GM21515 (cell line): ENCODE data around the gene GNB1L.
A peak's percentile ranks its signal among the peaks of the same experiment; 100 is the strongest.

Experiments
- ATAC-seq: cut with Tn5 transposase; IDR thresholded peaks from one replicate; pipeline ENCODE4 v1.9.1; 2021; ENCODE audit not compliant: unreplicated experiment

The GNB1L gene, protein sequence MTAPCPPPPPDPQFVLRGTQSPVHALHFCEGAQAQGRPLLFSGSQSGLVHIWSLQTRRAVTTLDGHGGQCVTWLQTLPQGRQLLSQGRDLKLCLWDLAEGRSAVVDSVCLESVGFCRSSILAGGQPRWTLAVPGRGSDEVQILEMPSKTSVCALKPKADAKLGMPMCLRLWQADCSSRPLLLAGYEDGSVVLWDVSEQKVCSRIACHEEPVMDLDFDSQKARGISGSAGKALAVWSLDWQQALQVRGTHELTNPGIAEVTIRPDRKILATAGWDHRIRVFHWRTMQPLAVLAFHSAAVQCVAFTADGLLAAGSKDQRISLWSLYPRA

DNA sequence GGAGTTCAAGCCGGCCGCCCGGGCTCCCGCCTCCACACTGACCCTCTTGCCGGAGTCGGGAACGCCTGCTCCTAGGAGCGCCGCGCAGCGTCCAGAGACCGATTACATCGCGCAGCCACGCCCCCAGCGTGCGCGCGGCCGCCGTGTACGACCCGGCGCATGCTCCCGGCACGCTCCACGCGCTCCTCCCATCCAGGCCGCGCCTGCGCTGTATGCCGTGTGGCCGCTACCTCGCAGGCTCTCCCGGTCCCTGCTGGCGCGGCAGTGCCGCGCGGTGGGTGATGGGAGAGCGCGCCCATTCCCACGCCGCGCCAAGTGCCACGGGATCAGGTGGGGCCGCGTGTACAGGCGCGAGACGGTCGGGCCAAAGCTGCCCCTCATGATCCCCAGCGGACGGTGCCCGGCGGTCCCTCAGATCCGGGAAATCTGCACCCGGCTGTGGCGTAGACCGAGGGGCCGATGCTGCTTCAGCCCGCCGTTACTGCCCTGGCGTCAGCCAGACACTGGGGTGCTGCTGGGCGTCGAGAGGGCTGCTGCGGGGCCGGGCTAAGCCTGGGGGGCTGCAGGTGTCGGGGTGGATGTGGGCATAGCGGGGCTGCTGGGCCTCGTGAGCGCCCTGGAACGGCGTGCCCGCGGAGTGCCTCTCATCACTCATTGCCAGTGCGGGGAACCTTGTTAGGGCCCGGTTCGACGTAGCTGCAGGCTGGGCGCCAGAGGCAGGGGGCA is at the start of gene GNB1L, which contains the start of gene RTL10:
Gene GNB1L, minus strand, starts transcription at position 97 of the 726 bp plus-strand sequence. CDS start 33,519 bp downstream, outside the sequence.
Gene RTL10, minus strand, starts transcription at position 97 of the 726 bp plus-strand sequence. CDS start 2,613 bp downstream, outside the sequence.
- ATAC-seq = peak; percentile 84

DNA sequence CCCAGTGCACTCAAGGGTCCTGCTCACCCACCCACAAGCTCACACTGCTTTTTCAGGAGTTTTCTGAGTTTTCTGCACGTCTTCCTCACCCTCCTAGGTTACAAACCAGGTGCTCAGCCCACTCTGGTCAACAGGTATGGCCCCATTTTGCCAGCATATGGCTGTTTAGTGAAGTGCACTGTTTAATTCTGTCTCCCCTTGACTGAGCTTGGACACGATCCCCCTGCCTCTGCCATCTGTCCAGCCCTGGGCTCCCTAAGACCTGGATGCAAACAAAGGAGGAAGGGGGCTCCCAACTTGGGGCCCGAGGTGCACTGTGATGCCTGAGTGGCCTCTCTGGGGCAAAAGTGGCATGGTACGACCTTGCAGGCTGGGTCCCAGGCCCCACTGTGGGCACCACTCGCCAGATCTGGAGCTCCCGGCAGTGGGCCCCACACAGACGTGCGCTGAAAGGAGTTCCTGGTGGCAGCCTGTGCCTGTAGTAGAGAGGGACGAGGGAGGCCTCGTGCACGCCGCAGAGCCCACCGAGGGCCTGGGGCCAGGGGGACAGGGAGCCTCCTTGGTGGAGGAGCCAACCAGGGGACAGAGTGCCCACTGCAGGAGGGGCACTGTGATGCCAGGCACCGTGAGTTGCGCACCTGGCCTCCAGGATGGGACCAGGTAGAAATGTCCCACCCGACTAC is 49.6 kb upstream of the GNB1L start:
- ATAC-seq = no peak

DNA sequence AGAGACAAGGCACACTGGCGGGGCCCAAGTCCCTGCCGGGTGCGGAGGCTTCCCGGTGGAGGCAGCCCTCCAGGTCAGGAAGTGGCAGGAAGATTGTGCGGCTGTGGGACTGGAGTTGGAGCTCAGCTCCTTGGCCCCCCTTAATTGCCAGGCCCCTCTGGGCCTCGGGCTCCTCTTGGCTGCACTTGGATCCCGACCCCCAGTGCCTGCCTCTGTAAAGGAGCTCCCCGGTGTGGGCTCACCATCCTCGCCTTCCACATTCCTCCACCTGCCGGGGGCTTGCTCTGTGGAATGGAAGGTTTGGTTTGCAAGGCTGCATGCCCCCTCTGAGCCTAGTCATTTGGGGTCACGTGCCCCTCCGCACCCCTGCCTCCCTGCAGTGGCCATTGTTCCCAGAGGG is 48.8 kb upstream of the GNB1L start:
- no peak for ATAC-seq

DNA sequence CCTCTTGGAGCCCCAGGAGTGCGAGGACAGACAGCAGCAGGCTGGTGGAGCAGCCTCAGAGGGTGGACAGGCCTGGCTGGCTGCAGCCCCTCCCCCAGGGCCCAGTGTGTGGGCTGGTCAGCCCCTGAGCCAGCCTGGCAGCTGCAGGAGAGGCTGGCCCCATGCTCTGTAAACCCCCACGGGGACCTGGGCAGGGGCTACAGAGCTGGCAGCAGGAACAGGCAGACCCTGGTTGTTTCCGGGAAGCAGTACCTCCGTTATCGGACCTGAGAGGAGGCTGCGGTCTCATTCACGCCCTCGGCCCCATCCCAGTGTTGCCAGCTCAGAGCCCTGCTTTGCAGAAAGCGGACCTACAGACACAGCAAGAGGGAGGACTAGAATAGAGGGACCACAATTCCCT is 48.4 kb upstream of the GNB1L start:
- no peak for ATAC-seq

DNA sequence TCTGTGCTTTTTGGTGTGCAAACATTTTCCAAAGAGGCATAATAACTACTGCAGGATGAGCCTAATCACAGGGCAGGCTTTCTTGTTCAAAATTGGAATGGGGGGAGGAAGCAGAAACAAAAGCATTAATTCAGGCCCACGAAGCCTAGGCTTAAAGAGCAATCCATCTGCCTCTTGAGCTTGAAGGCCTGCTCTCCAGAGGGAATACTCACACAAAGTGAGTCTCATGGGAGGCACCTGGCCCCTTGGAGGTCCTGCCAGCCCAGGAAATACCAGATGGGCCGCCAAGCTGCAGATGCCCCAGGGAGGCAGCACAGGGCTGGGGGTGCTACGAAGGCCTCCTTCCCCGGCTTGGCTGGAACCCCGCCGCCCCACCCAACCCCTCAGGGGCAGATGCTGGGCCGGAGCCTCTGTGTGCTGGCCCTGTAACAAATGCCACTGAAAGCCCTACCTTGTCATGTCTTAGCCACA is 47.6 kb upstream of the GNB1L start:
- ATAC-seq = no peak

DNA sequence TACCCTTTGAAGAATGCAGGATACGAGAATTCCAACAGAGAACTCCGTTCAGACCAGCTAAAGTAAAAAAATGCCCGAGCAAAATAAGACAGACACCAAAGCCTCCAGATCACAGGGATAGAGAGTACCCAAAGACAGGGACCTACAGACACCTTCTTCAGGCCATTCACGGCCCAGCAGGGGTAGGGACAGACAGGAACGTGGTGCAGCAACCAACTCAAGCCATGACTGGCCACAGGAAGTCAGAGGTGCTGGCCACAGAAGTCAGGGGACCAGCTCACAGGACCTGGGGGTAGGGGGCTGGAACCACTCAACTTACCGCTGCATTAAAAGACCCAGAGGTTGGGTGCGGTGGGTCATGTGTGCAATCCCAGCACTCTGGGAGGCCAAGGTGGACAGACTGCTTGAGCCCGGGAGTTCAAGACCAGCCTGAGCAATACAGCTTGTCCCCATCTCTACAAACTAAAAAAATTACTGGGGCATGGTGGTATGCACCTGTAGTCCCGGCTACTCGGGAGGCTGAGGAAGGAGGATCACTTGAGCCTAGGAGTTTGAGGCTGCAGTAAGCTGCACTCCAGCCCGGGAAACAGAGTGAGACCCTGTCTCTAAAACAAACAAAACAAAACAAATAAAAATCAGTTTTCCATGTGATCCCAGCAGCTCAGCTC is 47.0 kb upstream of the GNB1L start:
- no peak for ATAC-seq

DNA sequence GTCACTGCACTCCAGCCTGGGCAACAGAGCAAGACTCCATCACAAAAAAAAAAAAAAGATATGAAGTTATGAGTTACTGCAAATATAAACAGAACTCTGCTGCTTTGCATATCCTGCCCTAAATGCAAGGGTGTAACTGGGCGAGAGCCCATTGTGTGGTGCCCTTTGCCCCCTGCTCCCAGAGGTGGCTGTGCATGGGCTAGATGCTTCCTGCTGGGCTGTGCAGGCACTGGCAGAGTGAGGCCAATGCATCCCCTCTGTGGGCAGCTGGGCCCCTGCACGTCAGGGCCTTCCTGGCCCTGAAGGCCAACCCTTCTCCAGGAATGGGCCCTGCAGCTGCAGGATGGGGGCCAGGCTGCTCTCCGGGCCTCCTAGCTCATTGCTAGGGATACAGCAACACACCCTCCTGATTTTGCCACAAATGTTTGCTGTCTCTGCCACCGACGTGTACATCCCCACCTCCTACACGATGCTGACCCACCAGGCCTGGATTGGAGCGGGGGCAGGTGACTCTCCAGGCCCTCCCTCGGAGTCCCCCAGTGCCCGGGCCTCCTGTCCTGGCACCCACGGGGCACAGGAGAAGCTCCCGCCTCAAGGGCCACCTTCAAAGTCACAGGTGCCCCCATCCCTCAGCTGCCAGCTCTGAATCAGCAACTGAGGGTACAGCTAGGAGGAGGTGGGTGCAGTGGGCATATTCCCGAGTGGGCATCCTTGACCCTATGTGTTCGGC is 46.2 kb upstream of the GNB1L start:
- ATAC-seq = no peak

DNA sequence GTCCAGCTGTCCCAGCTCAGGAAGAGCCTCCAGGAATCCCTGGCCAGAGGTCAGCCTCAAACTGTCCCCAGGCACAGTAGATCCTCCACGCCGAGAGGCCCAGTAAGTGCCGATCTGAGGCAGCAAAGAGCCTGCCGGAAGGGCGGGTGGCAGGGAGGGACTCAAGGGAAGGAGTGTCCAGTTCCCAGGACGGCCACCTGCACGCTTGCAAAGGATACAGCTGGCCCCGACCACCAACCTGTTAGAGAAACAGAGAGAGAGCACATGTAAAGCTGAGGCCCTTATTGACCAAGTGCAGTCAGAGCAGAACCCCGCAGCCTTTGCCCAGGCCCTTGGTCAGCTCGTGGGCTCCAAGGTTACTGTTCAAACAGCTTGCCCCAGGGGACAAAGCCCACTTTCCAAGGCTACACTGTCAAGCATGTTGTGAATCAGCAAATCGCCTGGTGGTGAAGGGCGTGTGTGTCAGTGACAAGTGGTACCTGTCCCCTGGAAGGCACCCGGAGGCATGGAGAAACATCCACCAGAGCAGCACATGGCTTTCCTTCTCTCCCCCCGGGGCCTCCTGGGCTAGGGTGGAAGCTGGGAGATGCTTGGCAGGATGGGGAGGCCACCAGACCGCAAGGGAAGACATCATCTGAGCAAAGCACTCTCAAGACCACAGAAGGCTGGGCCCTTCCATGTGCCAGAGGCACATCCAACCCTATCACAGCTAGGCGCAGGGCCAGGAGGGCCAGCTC is 44.3 kb upstream of the GNB1L start:
- ATAC-seq = no peak

DNA sequence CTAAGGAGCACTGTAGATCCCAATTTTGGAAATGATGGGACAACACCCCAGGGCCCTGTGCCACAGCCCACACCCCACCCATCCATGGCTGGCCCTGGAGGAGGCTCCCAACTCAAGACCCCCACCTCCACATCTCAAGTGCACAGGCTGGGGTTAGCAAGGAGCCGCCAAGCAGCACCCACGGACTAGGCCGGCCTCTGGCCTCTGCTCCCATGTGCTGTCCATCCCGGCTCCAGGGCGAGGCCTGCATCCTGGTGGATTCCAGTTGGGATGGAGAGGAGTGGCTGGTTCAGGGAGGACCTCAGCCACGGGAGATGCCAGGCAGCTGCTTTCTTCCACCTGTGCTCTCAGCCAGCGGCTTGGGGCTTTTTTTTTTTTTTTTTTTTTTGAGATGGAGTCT is 43.5 kb upstream of the GNB1L start:
- no peak for ATAC-seq

DNA sequence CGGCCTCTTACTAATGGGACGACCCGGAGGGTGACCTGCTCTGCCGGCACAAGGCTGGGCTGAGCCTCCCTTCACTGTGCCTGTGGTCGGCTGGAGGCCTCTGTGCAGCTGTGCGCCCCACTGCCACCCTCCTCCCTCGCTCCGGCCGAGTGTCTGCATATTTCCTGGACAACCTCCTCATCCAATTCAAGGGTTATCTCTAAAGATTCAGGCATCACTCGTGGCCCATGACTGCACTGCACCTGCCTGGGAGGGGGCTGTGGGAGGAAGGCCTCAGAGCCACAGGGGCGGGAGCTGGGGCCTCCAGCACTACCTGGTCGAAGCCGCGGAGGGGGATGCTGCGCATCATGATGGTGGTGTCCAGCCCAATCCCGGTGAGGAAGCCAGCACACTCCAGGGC is 43.1 kb upstream of the GNB1L start:
- no peak for ATAC-seq

DNA sequence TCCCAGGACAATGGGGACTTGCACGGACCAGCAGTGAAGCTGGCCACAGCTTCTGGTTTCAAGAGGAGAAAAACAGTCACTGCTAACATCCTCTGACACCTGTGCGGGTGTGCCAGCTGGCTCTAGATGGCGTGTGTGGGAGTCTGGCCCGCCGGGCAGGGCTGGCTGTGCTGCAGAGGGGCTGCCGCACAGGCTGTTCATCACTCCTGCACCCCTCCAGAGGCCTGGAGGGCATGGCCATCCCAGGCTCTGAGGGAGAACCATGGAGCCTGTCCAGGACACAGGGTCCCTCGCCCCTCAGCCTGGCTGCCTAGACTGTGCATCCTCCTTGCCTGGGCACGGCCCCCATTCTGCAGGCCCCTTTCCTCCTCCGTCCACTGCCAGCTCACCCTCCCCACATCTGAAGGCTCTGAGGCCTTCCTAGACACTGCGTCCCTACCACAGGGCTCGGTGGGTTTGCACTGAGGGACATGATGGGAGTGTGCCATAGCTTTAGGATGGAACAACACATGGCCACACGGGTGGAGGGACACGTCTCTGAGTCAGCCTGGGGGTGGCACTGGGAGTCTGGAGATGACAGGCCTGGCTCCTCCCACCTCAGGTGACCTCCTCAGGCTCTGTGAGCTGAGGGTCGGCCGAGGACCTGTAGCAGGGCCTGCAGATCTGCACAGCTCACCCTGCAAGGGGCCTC is 42.1 kb upstream of the GNB1L start:
- no peak for ATAC-seq

DNA sequence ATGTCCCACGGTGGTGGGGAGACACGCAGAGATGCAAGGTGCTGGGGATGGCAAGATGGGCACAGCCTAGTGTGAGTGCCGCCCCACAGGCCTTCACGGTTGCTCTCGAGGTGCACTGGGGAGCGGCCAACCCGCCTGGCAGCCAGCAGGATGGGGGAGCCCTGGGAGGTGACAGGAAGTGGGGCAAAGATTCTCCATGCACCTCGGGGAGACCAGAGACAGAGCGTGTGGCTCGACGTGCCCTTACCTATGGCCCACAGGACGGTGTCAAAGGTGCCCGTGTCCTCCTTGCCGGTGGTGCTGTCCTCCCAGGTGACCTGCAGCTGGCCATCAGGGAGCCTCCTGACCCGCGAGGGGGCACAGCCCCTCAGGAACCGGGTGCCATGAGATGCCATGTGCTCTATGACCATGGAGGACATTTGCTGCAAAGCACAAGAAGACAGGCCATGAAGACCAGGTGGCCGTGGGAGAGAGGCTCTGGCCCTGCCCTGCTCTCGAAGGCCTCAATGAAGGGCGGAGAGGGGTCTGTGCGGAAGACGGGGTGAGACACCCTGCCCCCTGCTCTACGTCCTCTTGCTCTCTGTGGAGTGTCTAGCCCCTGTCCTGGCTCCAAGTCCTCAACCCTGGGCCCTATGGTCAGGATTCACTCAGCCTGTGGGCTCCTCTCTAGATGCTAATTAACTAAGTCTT is 40.6 kb upstream of the GNB1L start:
- no peak for ATAC-seq

DNA sequence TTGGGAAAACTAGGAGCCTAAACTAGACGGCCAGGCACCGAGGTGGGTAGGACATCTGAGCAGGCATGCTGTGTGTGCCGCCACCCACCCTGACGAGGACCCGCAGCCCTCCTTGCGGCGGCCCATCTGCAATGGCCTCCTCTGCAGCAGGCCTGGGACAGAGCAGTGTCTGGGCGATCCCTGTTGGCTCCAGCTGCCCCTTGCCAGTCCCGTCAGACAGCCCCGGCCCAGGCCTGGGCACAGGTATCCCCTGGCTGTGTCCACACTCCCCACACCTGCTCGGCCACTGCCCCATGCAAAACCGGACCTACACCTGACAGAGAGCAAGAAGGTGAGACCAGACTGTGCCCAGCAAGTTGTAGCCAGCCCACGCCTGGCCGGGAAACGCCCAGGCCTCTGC is 38.7 kb upstream of the GNB1L start:
- ATAC-seq = no peak

DNA sequence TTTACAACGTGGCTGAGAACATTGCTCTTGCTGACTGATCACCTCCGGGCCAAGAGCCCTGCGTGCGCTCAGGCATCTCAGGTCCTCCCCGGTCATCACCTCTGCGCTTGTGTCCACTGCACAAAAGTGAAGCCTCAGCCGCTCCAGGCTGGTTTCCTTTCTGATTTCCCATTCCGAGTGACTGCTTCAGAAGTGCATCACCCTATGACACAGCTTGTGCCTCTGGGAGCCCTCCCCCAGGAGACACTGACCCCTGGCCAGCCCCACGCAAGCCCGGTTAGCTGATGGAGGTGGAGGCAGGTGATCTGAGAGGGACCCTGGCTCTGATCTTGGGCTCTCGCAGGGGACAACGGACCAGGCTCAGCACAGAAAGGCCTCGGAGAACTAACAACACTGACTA is 38.3 kb upstream of the GNB1L start:
- ATAC-seq = no peak

DNA sequence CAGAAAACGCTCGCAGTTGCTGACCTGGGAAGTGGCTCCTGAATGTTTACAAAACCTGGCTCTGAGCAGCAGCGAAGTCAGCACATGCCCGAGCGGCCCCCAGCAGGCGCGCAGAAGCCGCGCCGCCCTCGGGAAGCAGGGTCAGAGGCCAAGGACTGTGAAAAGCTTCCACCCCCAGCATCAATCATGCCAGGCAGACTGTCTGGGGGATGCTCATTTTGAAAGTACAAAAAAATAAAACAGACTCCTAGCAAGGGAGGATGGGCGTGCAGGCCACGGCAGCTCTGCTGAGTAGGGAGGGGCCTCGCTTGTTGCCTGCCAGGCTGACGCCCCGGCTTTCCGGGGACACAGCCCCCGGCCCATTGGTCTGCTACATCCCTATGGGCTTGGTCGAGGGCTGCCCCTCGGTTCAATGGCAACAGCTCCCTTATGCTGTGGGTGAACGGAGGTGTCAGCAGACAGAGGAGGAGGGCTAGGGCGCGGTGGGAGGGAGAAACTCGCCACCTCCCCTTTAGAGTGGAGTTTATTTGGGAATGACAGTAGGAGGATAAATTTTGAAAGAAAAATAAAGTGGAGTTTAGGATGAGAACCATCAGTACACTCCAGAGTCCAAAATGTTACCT is 37.7 kb upstream of the GNB1L start:
- ATAC-seq = no peak

DNA sequence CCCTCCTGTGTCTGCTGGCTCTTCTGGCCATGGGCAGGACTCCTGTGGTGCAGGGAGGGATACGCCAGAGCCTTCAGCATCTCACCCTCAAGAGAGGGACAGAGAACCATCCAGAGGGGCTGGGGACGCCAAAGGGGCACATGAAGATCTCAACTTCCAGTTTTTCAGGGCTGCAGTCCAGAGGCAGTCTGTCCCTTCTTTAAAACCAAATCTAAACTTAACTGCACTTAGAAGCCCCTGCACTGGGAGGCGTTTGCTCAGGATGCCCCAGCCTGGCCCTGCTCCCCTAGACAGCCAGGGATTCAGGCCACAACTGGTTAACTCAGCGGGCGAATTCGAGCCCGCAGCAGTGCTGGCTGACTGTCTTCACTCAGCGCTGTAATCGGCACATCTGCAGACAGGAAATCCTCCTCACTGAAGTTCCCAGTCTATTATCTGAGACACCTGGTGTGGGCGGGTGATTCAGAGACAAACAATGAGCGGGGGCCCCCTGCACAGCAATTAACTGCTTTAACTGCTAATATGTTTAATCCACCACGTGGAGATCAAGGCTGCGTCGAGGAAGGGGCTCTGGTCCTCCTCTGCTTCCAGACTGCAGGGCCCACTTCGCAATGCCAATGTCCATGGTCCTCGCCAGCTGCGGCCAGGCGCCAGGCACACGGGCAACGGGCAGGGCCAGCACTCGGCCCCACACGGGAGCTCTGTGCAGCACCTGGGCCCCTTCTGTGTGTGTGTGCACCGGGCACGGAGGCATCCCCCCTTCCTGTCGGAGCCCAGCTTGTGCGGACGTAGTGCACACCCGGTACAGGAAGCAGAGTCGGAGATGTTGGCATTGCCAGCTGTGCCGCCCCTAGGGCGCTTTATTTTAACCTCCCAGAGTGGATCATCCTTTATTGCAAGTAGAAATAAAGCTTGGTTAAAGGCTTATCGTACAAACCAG is 36.9 kb upstream of the GNB1L start:
- ATAC-seq = no peak
